Progenitor cell of endocrine pancreas (in vitro differentiated cells): Measurements from ENCODE around the gene ASIC4. TPM values are rescaled to one million over a fixed set of nuclear protein-coding genes. Genes with fewer than 3 reads are reported as not detected.

Experiments
- DNase-seq: peaks from one replicate; pipeline ENCODE4 v3.0.0; 2021; ENCODE audit warnings: low spot score; ENCODE audit not compliant: unreplicated experiment
- H3K27ac Mint-ChIP-seq: 2 replicates; pipeline ENCODE4 v1.8.0; 2021; ENCODE audit warnings: mild to moderate bottlenecking, moderate library complexity, mixed read lengths
- H3K27me3 Mint-ChIP-seq: 2 replicates; pipeline ENCODE4 v1.8.0; 2021; ENCODE audit warnings: mixed read lengths
- H3K36me3 Mint-ChIP-seq: 2 replicates; pipeline ENCODE4 v1.8.0; 2022; ENCODE audit warnings: mixed read lengths; ENCODE audit not compliant: insufficient read depth
- H3K4me1 Mint-ChIP-seq: 2 replicates; pipeline ENCODE4 v1.8.0; 2021; ENCODE audit warnings: low read depth, mixed read lengths
- H3K4me3 Mint-ChIP-seq: 2 replicates; pipeline ENCODE4 v1.8.0; 2021; ENCODE audit warnings: low read depth, mild to moderate bottlenecking, moderate library complexity, mixed read lengths
- H3K9me3 Mint-ChIP-seq: 2 replicates; pipeline ENCODE4 v1.8.0; 2021; ENCODE audit warnings: low read depth, mixed read lengths
- CTCF ChIP-seq: fragments of 200-600 bp; sonication (generic); IDR thresholded peaks from one replicate; pipeline ENCODE4 v1.5.0; 2021; ENCODE audit warnings: antibody characterized with exemption, mild to moderate bottlenecking; ENCODE audit not compliant: unreplicated experiment
- total RNA-seq: library from RNA; stranded (reverse); gene quantifications from 2 replicates; pipeline ENCODE4 v1.2.1, GENCODE V29; 2021

ASIC4 gene
- total RNA-seq, 1 donor from 2014 or later: 5.1 TPM

GRCh38 chr2:219538504-219538951, 24.2 kb downstream of the ASIC4 start:
- TF ChIP-seq CTCF: no peak
- Mint-ChIP-seq H3K27ac (no peak overlapping the region), H3K4me1 (peaks cover 11% of the 10 kb centered on the region), H3K9me3 (no peaks in the 10 kb centered on the region), H3K36me3 (peaks cover 11% of the 10 kb centered on the region), H3K27me3 (peaks cover 5% of the 10 kb centered on the region), H3K4me3 (no peak overlapping the region)
- no peak for DNase-seq

GRCh38 chr2:219538956-219539788, 24.9 kb downstream of the ASIC4 start:
- no peak for TF ChIP-seq CTCF
- H3K9me3 Mint-ChIP-seq: no peaks in the 10 kb centered on the region
- H3K4me1 Mint-ChIP-seq: peaks cover 12% of the 10 kb centered on the region
- peaks cover 11% of the 10 kb centered on the region for H3K36me3 Mint-ChIP-seq
- H3K4me3 Mint-ChIP-seq: no peak overlapping the region
- H3K27ac Mint-ChIP-seq: no peak overlapping the region
- peaks cover 3% of the 10 kb centered on the region for H3K27me3 Mint-ChIP-seq
- no peak for DNase-seq

GRCh38 chr2:219539926-219540678, 25.8 kb downstream of the ASIC4 start:
- no peak overlapping the region for H3K4me3 Mint-ChIP-seq
- peaks cover 19% of the 10 kb centered on the region for H3K4me1 Mint-ChIP-seq
- DNase-seq: no peak
- H3K27ac Mint-ChIP-seq: no peak overlapping the region
- H3K27me3 Mint-ChIP-seq: peaks cover 11% of the 10 kb centered on the region
- peaks cover 11% of the 10 kb centered on the region for H3K36me3 Mint-ChIP-seq
- TF ChIP-seq CTCF: no peak
- H3K9me3 Mint-ChIP-seq: no peaks in the 10 kb centered on the region

GRCh38 chr2:219540784-219541504, 26.7 kb downstream of the ASIC4 start:
- H3K27ac Mint-ChIP-seq: no peak overlapping the region
- no peaks in the 10 kb centered on the region for H3K9me3 Mint-ChIP-seq
- H3K27me3 Mint-ChIP-seq: peaks cover 13% of the 10 kb centered on the region
- no peak overlapping the region for H3K4me3 Mint-ChIP-seq
- no peak for DNase-seq
- peaks cover 11% of the 10 kb centered on the region for H3K36me3 Mint-ChIP-seq
- TF ChIP-seq CTCF: no peak
- peaks cover 19% of the 10 kb centered on the region for H3K4me1 Mint-ChIP-seq
